ENCODE measurements around the gene GTF3C4.

GRCh38 chr9:132730054-132731033 is 60.1 kb downstream of the GTF3C4 start:
- no peak for TF ChIP-seq POLR2A (IDR thresholded peaks at IDR 0.05; ENCODE audit: low read depth, low read length)
- TF ChIP-seq TAF1 (IDR thresholded peaks at IDR 0.05; ENCODE audit: borderline replicate concordance, low read depth, low read length) = no peak
